Measurements from ENCODE around the gene KRTAP20-4.

The KRTAP20-4 gene

GRCh38 chr21:30652891-30653290 is 32.5 kb downstream of the KRTAP20-4 start:
- DNase-seq (ENCODE audit: low read depth in 3 of 3): no peak

GRCh38 chr21:30668776-30669175 is 48.3 kb downstream of the KRTAP20-4 start:
- no peak for DNase-seq (ENCODE audit: low read depth in 3 of 3)
